ENCODE measurements around the gene ATG16L1. TPM values are rescaled to one million over a fixed set of nuclear protein-coding genes. Genes with fewer than 3 reads are reported as not detected.

ATG16L1 gene
- total RNA-seq, 3 donors from 2014 or later (not counting 1 experiment from before 2014, with no cell fraction given): 106 to 142 (median 117) TPM

DNA sequence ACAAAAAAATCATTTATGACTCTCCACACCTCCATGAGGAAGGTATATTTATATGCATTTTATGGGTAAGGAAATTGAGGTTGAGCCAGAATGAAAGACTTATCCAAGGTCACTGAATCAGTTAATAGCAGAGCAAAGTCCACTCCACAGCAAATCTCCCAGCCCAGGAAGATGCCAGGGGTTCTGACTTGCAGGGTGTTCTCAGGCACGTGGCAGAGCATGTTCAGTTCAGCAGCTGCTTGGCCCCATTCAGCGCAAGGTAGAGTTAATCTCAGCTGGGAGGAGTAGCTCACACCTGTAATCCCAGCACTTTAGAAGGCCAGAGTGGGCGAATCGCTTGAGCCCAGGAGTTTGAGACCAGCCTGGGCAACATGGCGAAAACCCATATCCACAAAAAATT lies 85.1 kb downstream of the ATG16L1 start:
- no peak overlapping the region for H3K4me3 Mint-ChIP-seq
- Histone ChIP-seq H3K4me3 (ENCODE audit: low read length) (no peak overlapping the region), H3K4me1 (ENCODE audit: control insufficient read depth, insufficient read depth, low read length) (peaks cover 44% of the 10 kb centered on the region), H3K9me3 (ENCODE audit: control insufficient read depth, insufficient read depth, low read length) (no peaks in the 10 kb centered on the region), H3K27me3 (ENCODE audit: control insufficient read depth, insufficient read depth, low read length) (no peaks in the 10 kb centered on the region), H3K27ac (ENCODE audit: low read length) (no peak overlapping the region), H3K36me3 (ENCODE audit: control insufficient read depth, insufficient read depth, low read length) (no peaks in the 10 kb centered on the region)
- no peak overlapping the region for H3K27ac Mint-ChIP-seq
- WGBS (ENCODE audit: insufficient coverage): 91% methylated on average over 5 of the region's 5 CpGs
- peaks cover 40% of the 10 kb centered on the region in 2 donors for H3K4me1 Mint-ChIP-seq
- intact Hi-C loops (cut with micrococcal nuclease): loop anchor here (10.0 kb wide), 1 partner anchor 48 kb away; no protein-coding TSS in a partner anchor
- no peaks in the 10 kb centered on the region for H3K27me3 Mint-ChIP-seq (ENCODE audit: low read depth in 2 of 2)
- DNase-seq (no peak), ATAC-seq (no peak)
- no peak for TF ChIP-seq CTCF (IDR thresholded peaks at IDR 0.05)
- H3K36me3 Mint-ChIP-seq: no peaks in the 10 kb centered on the region
- H3K9me3 Mint-ChIP-seq: no peaks in the 10 kb centered on the region

- Mint-ChIP-seq H3K4me1 (peaks cover 32% of the 10 kb centered on the region in 2 donors), H3K9me3 (no peaks in the 10 kb centered on the region), H3K4me3 (no peak overlapping the region), H3K27ac (no peak overlapping the region), H3K36me3 (no peaks in the 10 kb centered on the region), H3K27me3 (ENCODE audit: low read depth in 2 of 2) (no peaks in the 10 kb centered on the region)
- peaks cover 29% of the 10 kb centered on the region for H3K4me1 ChIP-seq (ENCODE audit: control insufficient read depth, insufficient read depth, low read length)
- no peaks in the 10 kb centered on the region for H3K9me3 ChIP-seq (ENCODE audit: control insufficient read depth, insufficient read depth, low read length)
- intact Hi-C loops (cut with micrococcal nuclease): loop anchor here (10.0 kb wide), 1 partner anchor 47 kb away; no protein-coding TSS in a partner anchor
- H3K27me3 ChIP-seq (ENCODE audit: control insufficient read depth, insufficient read depth, low read length): no peaks in the 10 kb centered on the region
- H3K36me3 ChIP-seq (ENCODE audit: control insufficient read depth, insufficient read depth, low read length): no peaks in the 10 kb centered on the region
- WGBS (ENCODE audit: insufficient coverage): 84% methylated on average over 5 of the region's 5 CpGs
- TF ChIP-seq CTCF (IDR thresholded peaks at IDR 0.05): no peak
- no peak overlapping the region for H3K4me3 ChIP-seq (ENCODE audit: low read length)
- DNase-seq (no peak), ATAC-seq (no peak)
- H3K27ac ChIP-seq (ENCODE audit: low read length): no peak overlapping the region
Measured at GRCh38 chr2:233338046-233338445, 86.6 kb downstream of the ATG16L1 start.

- Mint-ChIP-seq H3K9me3 (no peaks in the 10 kb centered on the region), H3K27ac (no peak overlapping the region), H3K27me3 (ENCODE audit: low read depth in 2 of 2) (no peaks in the 10 kb centered on the region), H3K36me3 (no peaks in the 10 kb centered on the region), H3K4me3 (no peak overlapping the region), H3K4me1 (peaks cover 26% of the 10 kb centered on the region in 2 donors)
- Histone ChIP-seq H3K9me3 (ENCODE audit: control insufficient read depth, insufficient read depth, low read length) (no peaks in the 10 kb centered on the region), H3K27me3 (ENCODE audit: control insufficient read depth, insufficient read depth, low read length) (no peaks in the 10 kb centered on the region), H3K4me1 (ENCODE audit: control insufficient read depth, insufficient read depth, low read length) (peaks cover 21% of the 10 kb centered on the region), H3K4me3 (ENCODE audit: low read length) (no peak overlapping the region), H3K27ac (ENCODE audit: low read length) (no peak overlapping the region), H3K36me3 (ENCODE audit: control insufficient read depth, insufficient read depth, low read length) (no peaks in the 10 kb centered on the region)
- no peak for DNase-seq
- no peak for TF ChIP-seq CTCF (IDR thresholded peaks at IDR 0.05)
- 77% methylated on average over 3 of the region's 3 CpGs for WGBS (ENCODE audit: insufficient coverage)
- intact Hi-C loops (cut with micrococcal nuclease): loop anchor here (10.0 kb wide), 1 partner anchor 46 kb away; no protein-coding TSS in a partner anchor
- no peak for ATAC-seq
Measured at GRCh38 chr2:233338812-233339368, 87.4 kb downstream of the ATG16L1 start.

GRCh38 chr2:233339427-233339826 lies 88.0 kb downstream of the ATG16L1 start:
- ATAC-seq (no peak), DNase-seq (no peak)
- Histone ChIP-seq H3K27ac (ENCODE audit: low read length) (no peak overlapping the region), H3K27me3 (ENCODE audit: control insufficient read depth, insufficient read depth, low read length) (no peaks in the 10 kb centered on the region), H3K4me1 (ENCODE audit: control insufficient read depth, insufficient read depth, low read length) (peaks cover 15% of the 10 kb centered on the region), H3K36me3 (ENCODE audit: control insufficient read depth, insufficient read depth, low read length) (no peaks in the 10 kb centered on the region), H3K9me3 (ENCODE audit: control insufficient read depth, insufficient read depth, low read length) (no peaks in the 10 kb centered on the region), H3K4me3 (ENCODE audit: low read length) (no peak overlapping the region)
- no peak for TF ChIP-seq CTCF (IDR thresholded peaks at IDR 0.05)
- 73% methylated on average over 2 of the region's 3 CpGs for WGBS (ENCODE audit: insufficient coverage)
- Mint-ChIP-seq H3K4me3 (no peak overlapping the region), H3K27me3 (ENCODE audit: low read depth in 2 of 2) (no peaks in the 10 kb centered on the region), H3K4me1 (peaks cover 20 to 21% of the 10 kb centered on the region in 2 donors), H3K27ac (no peak overlapping the region), H3K36me3 (no peaks in the 10 kb centered on the region), H3K9me3 (no peaks in the 10 kb centered on the region)
- intact Hi-C loops (cut with micrococcal nuclease): loop anchor here (10.0 kb wide), 1 partner anchor 45 kb away; no protein-coding TSS in a partner anchor

All from natural killer cell (primary cell).